Adrenal gland (tissue), 5 donors: ENCODE results near the gene BBS9.

ENCODE experiments used
- POLR2A ChIP-seq, 2 donors: fragments of 450-650 bp; IDR thresholded peaks; one replicate each; pipeline ENCODE4 v1.6.1; 2017; ENCODE audit warnings: antibody characterized with exemption in 2 of 2, mild to moderate bottlenecking in 2 of 2, moderate library complexity in 1 of 2
- TF ChIP-seq, protein P1 (sequence below), 6 experiments: fragments of 450-650 bp in 4 of 6; fragments of 200-600 bp in 2 of 6; sonication (generic) in 1 of 6; IDR thresholded peaks; 1 replicate in 5 of 6; 2 replicates in 1 of 6; pipeline versions ENCODE4 v1.5.1 to v1.8.0; 2016 to 2021; ENCODE audit warnings: antibody characterized with exemption in 6 of 6, mild to moderate bottlenecking in 2 of 6, moderate library complexity in 1 of 6
- donor health status: DM: no; HTN: no; CAD: no.

DNA sequence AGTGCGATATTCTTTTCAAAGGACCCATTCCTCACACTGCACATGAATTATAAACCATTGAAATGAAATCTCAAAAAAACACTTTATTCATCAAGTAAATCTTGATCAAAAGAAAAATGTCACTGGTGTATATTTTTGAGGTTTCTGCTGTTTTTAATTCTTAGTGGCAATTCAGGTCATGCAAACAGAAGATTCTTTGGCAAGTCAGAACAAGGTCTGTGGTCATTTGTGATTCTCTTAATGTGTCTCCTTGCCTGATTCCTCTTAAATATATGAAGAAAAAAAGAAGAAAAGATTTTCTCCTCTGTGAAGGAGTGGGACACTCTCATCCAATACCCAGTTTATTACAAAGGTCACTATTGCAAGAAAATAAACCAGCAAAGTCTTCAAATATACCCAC, 467.8 kb downstream of the BBS9 start:
- no peak for TF ChIP-seq POLR2A (IDR thresholded peaks at IDR 0.05)
- TF ChIP-seq, protein P1, sequence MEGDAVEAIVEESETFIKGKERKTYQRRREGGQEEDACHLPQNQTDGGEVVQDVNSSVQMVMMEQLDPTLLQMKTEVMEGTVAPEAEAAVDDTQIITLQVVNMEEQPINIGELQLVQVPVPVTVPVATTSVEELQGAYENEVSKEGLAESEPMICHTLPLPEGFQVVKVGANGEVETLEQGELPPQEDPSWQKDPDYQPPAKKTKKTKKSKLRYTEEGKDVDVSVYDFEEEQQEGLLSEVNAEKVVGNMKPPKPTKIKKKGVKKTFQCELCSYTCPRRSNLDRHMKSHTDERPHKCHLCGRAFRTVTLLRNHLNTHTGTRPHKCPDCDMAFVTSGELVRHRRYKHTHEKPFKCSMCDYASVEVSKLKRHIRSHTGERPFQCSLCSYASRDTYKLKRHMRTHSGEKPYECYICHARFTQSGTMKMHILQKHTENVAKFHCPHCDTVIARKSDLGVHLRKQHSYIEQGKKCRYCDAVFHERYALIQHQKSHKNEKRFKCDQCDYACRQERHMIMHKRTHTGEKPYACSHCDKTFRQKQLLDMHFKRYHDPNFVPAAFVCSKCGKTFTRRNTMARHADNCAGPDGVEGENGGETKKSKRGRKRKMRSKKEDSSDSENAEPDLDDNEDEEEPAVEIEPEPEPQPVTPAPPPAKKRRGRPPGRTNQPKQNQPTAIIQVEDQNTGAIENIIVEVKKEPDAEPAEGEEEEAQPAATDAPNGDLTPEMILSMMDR (IDR thresholded peaks at IDR 0.05) = no peak
